Astrocyte (in vitro differentiated cells and primary cell): ENCODE measurements around the gene ANKLE2. TPM values are rescaled to one million over a fixed set of nuclear protein-coding genes. Genes with fewer than 3 reads are reported as not detected.
A peak's percentile ranks its signal among the peaks of the same experiment; 100 is the strongest.
"Not testable (repeated sequence)": the region's sequence is repeated elsewhere in the genome, so short reads cannot be mapped to it uniquely, and the experiment has no call there.

Experiments
- DNase-seq: peaks from one replicate; pipeline ENCODE4 v3.0.0-alpha.2; 2010; ENCODE audit warnings: low read depth
- FAIRE-seq: peaks from 2 replicates; lab custom pipeline; 2011; peaks lifted over from hg19 to GRCh38; lab: Jason Lieb, UNC
- H2AFZ ChIP-seq: 2 replicates; pipeline ENCODE4 v1.6.0; 2012; ENCODE audit warnings: low read depth, low read length, inconsistent platforms
- H3K27ac ChIP-seq: 2 replicates; pipeline ENCODE4 v1.5.1; 2011; ENCODE audit warnings: low read depth, low read length, inconsistent platforms
- H3K27me3 ChIP-seq: 2 replicates; pipeline ENCODE4 v1.6.0; 2011; ENCODE audit warnings: low read length, inconsistent platforms; ENCODE audit not compliant: insufficient read depth
- H3K36me3 ChIP-seq: 2 replicates; pipeline ENCODE4 v1.5.1; 2011; ENCODE audit warnings: low read length, inconsistent platforms; ENCODE audit not compliant: insufficient read depth
- H3K4me1 ChIP-seq: 2 replicates; pipeline ENCODE4 v1.5.1; 2011; ENCODE audit warnings: low read length, inconsistent platforms; ENCODE audit not compliant: insufficient read depth
- H3K4me2 ChIP-seq: 2 replicates; pipeline ENCODE4 v1.6.0; 2012; ENCODE audit warnings: low read length, inconsistent platforms
- H3K4me3 ChIP-seq: 2 replicates; pipeline ENCODE4 v1.5.1; 2011; ENCODE audit warnings: low read depth, mild to moderate bottlenecking, low read length, inconsistent platforms; ENCODE audit not compliant: insufficient read depth
- H3K79me2 ChIP-seq: 2 replicates; pipeline ENCODE4 v1.6.0; 2012; ENCODE audit warnings: mild to moderate bottlenecking, low read length, inconsistent platforms; ENCODE audit not compliant: insufficient read depth
- H3K9ac ChIP-seq: 2 replicates; pipeline ENCODE4 v1.6.0; 2012; ENCODE audit warnings: mild to moderate bottlenecking, low read length, inconsistent platforms
- H3K9me3 ChIP-seq: 2 replicates; pipeline ENCODE4 v1.5.1; 2012; ENCODE audit warnings: low read depth, mild to moderate bottlenecking, low read length, inconsistent platforms; ENCODE audit not compliant: insufficient read depth
- H4K20me1 ChIP-seq: 2 replicates; pipeline ENCODE4 v1.6.0; 2012; ENCODE audit warnings: low read length, inconsistent platforms; ENCODE audit not compliant: insufficient read depth
- H3K27ac Mint-ChIP-seq: one replicate; pipeline ENCODE4 v1.8.0; 2021; ENCODE audit warnings: mild to moderate bottlenecking, mixed read lengths; ENCODE audit not compliant: unreplicated experiment
- H3K27me3 Mint-ChIP-seq: one replicate; pipeline ENCODE4 v1.8.0; 2021; ENCODE audit warnings: low read depth, mixed read lengths; ENCODE audit not compliant: unreplicated experiment
- H3K36me3 Mint-ChIP-seq: one replicate; pipeline ENCODE4 v1.8.0; 2021; ENCODE audit warnings: low read depth, mixed read lengths; ENCODE audit not compliant: unreplicated experiment
- H3K4me1 Mint-ChIP-seq: one replicate; pipeline ENCODE4 v1.8.0; 2021; ENCODE audit warnings: low read depth, mixed read lengths; ENCODE audit not compliant: unreplicated experiment
- H3K4me3 Mint-ChIP-seq: one replicate; pipeline ENCODE4 v1.8.0; 2021; ENCODE audit warnings: mild to moderate bottlenecking, moderate library complexity, mixed read lengths; ENCODE audit not compliant: unreplicated experiment
- H3K9me3 Mint-ChIP-seq: one replicate; pipeline ENCODE4 v1.8.0; 2021; ENCODE audit warnings: mild to moderate bottlenecking, mixed read lengths; ENCODE audit not compliant: unreplicated experiment
- CTCF ChIP-seq: IDR thresholded peaks from 2 replicates; pipeline ENCODE4 v1.5.1; 2011; ENCODE audit warnings: low read depth, mild to moderate bottlenecking, inconsistent platforms, low read length, moderate library complexity; ENCODE audit not compliant: insufficient read depth
- EZH2 ChIP-seq: IDR thresholded peaks from 2 replicates; pipeline ENCODE4 v1.6.1; 2012; ENCODE audit warnings: mild to moderate bottlenecking, low read length, inconsistent platforms; ENCODE audit not compliant: insufficient read depth
- total RNA-seq: library from RNA; stranded (reverse); gene quantifications from 2 replicates; pipeline ENCODE4 v1.2.1, GENCODE V29; 2021

ANKLE2 gene
- total RNA-seq, 1 donor from 2014 or later = 140 TPM

GRCh38 chr12:132700212-132700822 lies 61.3 kb downstream of the ANKLE2 start:
- peaks cover 20% of the 10 kb centered on the region for H3K4me1 Mint-ChIP-seq
- no peaks in the 10 kb centered on the region for H3K79me2 ChIP-seq
- H3K27ac ChIP-seq = no peak overlapping the region
- H2AFZ ChIP-seq = no peak overlapping the region
- H3K9me3 ChIP-seq = no peaks in the 10 kb centered on the region
- peaks cover 6% of the 10 kb centered on the region for H3K36me3 Mint-ChIP-seq
- H3K4me2 ChIP-seq = peak overlapping the region; percentile 4
- H3K4me1 ChIP-seq = no peaks in the 10 kb centered on the region
- H3K4me3 Mint-ChIP-seq = no peak overlapping the region
- peaks cover 11% of the 10 kb centered on the region for H4K20me1 ChIP-seq
- H3K9me3 Mint-ChIP-seq = no peaks in the 10 kb centered on the region
- no peaks in the 10 kb centered on the region for H3K27me3 ChIP-seq
- DNase-seq (peak; percentile 31), FAIRE-seq (no peak)
- no peak overlapping the region for H3K9ac ChIP-seq
- no peak overlapping the region for H3K4me3 ChIP-seq
- TF ChIP-seq EZH2 = no peak
- no peak for TF ChIP-seq CTCF
- no peaks in the 10 kb centered on the region for H3K27me3 Mint-ChIP-seq
- H3K27ac Mint-ChIP-seq = no peak overlapping the region
- peaks cover 2% of the 10 kb centered on the region for H3K36me3 ChIP-seq

GRCh38 chr12:132698341-132698740 lies 63.3 kb downstream of the ANKLE2 start:
- H3K4me3 Mint-ChIP-seq = no peak overlapping the region
- no peak overlapping the region for H3K27ac Mint-ChIP-seq
- FAIRE-seq (no peak), DNase-seq (no peak)
- no peaks in the 10 kb centered on the region for H3K27me3 ChIP-seq
- H3K27me3 Mint-ChIP-seq = no peaks in the 10 kb centered on the region
- H3K79me2 ChIP-seq = no peaks in the 10 kb centered on the region
- no peak for TF ChIP-seq CTCF
- no peak for TF ChIP-seq EZH2
- H3K27ac ChIP-seq = no peak overlapping the region
- H3K9ac ChIP-seq = no peak overlapping the region
- H3K36me3 Mint-ChIP-seq = no peaks in the 10 kb centered on the region
- H2AFZ ChIP-seq = no peak overlapping the region
- H3K4me1 Mint-ChIP-seq = peaks cover 16% of the 10 kb centered on the region
- no peaks in the 10 kb centered on the region for H3K9me3 ChIP-seq
- H3K4me3 ChIP-seq = no peak overlapping the region
- no peaks in the 10 kb centered on the region for H3K4me1 ChIP-seq
- no peaks in the 10 kb centered on the region for H3K9me3 Mint-ChIP-seq
- no peak overlapping the region for H3K4me2 ChIP-seq
- H4K20me1 ChIP-seq = peaks cover 11% of the 10 kb centered on the region
- H3K36me3 ChIP-seq = peaks cover 2% of the 10 kb centered on the region

- H3K36me3 ChIP-seq = peaks cover 2% of the 10 kb centered on the region
- no peak overlapping the region for H3K9ac ChIP-seq
- DNase-seq = no peak
- H3K4me1 Mint-ChIP-seq = peaks cover 9% of the 10 kb centered on the region
- no peaks in the 10 kb centered on the region for H3K4me1 ChIP-seq
- peaks cover 3% of the 10 kb centered on the region for H4K20me1 ChIP-seq
- H3K4me3 Mint-ChIP-seq = no peak overlapping the region
- no peak overlapping the region for H3K4me3 ChIP-seq
- no peak for TF ChIP-seq CTCF
- H3K27ac ChIP-seq = no peak overlapping the region
- H2AFZ ChIP-seq = no peak overlapping the region
- H3K9me3 ChIP-seq = no peaks in the 10 kb centered on the region
- no peaks in the 10 kb centered on the region for H3K27me3 Mint-ChIP-seq
- no peak overlapping the region for H3K4me2 ChIP-seq
- H3K36me3 Mint-ChIP-seq = no peaks in the 10 kb centered on the region
- no peaks in the 10 kb centered on the region for H3K9me3 Mint-ChIP-seq
- H3K27ac Mint-ChIP-seq = peak overlapping the region; percentile 37
- no peak for FAIRE-seq
- H3K79me2 ChIP-seq = no peaks in the 10 kb centered on the region
- no peaks in the 10 kb centered on the region for H3K27me3 ChIP-seq
These were observed 66.2 kb downstream of the ANKLE2 start for GRCh38 chr12:132695431-132695830.

GRCh38 chr12:132694888-132695287 lies 66.7 kb downstream of the ANKLE2 start:
- H3K4me1 ChIP-seq, H3K4me2 ChIP-seq, H3K27ac Mint-ChIP-seq, H3K4me3 Mint-ChIP-seq, H3K36me3 ChIP-seq, H3K36me3 Mint-ChIP-seq, H3K4me1 Mint-ChIP-seq, H3K9ac ChIP-seq, H3K27me3 ChIP-seq, H3K9me3 Mint-ChIP-seq, H4K20me1 ChIP-seq, H3K9me3 ChIP-seq, H3K79me2 ChIP-seq, H3K4me3 ChIP-seq, H2AFZ ChIP-seq, H3K27me3 Mint-ChIP-seq, DNase-seq, H3K27ac ChIP-seq, FAIRE-seq: not testable (repeated sequence)
